Astrocyte of the spinal cord (primary cell): ENCODE measurements around the gene KANSL3.

Experiments
- DNase-seq: peaks from one replicate; pipeline ENCODE4 v3.0.0; 2011; ENCODE audit warnings: low read depth, low spot score
- H3K4me3 ChIP-seq: 2 replicates; pipeline ENCODE4 v1.5.1; 2011; ENCODE audit warnings: low read depth, mild to moderate bottlenecking, low read length, moderate library complexity
- in situ Hi-C: cut with HindIII; loops from 2 replicates; pipeline ENCODE4 v1.10.0; 2017; ENCODE audit warnings: low sequenced_read_pairs
- TF ChIP-seq, protein P1 (sequence below): IDR thresholded peaks from 2 replicates; pipeline ENCODE4 v1.5.1; 2012; ENCODE audit warnings: low read depth, mild to moderate bottlenecking, low read length, inconsistent platforms

The KANSL3 gene

DNA sequence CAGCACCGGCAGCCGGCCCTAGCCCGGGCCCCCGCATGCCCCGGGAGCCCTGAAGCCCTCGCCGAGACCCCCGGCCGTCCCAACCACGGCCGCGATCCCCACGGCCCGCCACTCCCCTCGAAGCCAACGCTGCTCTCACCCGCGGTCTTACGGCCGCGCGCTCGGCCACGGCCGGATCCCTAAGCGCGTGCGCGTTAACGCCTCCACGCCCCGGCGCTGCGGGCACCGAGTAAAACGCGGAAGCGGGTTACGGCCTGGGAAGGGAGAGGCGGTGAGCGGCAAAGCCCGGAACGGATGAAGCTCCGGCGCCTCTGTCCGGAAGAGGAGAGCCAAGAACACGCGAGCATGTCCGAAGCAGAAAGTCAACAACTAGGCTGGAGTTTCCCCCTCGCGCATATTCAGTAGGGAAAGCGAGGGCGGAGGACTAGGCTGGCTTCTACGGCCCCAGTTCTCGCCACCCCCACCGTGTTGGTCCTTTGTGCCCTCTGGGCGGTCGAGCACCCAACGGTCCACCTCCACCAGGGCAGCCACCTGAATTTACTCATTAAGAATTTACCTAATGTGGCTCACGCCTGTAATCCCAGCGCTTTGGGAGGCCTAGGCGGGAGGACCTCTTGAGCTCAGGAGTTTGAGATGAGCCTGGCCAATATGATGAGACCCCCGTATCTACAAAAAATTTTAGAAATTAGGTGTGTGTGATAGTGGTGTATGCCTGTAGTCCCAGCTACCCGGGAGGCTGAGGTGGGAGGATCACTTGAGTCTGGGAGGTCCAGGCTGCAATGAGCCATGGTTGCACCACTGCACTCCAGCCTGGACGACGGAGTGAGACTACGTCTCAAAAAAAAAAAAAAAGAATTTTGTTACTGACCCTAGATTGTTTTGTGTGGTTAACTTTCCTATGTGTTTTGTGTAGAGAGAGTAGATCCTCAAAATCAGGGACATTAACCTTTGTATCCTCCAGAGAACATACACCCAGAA is at the start of gene KANSL3:
Gene KANSL3, minus strand, starts transcription at position 169 of the 978 bp plus-strand sequence. CDS start 1,177 bp downstream, outside the sequence.
- TF ChIP-seq, protein P1, sequence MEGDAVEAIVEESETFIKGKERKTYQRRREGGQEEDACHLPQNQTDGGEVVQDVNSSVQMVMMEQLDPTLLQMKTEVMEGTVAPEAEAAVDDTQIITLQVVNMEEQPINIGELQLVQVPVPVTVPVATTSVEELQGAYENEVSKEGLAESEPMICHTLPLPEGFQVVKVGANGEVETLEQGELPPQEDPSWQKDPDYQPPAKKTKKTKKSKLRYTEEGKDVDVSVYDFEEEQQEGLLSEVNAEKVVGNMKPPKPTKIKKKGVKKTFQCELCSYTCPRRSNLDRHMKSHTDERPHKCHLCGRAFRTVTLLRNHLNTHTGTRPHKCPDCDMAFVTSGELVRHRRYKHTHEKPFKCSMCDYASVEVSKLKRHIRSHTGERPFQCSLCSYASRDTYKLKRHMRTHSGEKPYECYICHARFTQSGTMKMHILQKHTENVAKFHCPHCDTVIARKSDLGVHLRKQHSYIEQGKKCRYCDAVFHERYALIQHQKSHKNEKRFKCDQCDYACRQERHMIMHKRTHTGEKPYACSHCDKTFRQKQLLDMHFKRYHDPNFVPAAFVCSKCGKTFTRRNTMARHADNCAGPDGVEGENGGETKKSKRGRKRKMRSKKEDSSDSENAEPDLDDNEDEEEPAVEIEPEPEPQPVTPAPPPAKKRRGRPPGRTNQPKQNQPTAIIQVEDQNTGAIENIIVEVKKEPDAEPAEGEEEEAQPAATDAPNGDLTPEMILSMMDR: no peak
- DNase-seq: peak; percentile 96
- in situ Hi-C loops: no loop called here

DNA sequence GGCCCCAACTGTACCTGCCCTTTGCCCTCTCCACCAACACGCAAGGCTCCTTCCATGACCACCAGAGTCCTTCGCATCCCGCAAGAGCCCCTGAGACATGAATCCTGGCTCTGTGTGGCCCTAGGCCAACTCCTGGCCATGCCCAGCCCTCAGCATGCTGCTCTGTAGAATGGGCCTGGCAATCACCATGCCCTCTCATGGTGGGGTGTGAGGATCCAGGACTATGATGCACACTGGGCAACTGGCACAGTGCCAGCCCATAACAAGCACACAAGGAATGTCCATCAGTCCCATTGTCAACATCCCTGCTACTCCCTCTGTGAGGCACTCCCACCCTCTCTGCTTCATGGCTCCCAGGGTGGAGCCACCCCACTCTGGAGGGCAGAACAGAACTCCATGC is 49.2 kb upstream of the KANSL3 start:
- H3K4me3 ChIP-seq: no peak overlapping the region
- no peak for DNase-seq
- in situ Hi-C loops: loop anchor here (25.0 kb wide), 1 partner anchor 125 kb away; the partner anchor contains the start of gene CNNM3
- TF ChIP-seq, protein P1: no peak

More for the DNA sequence above, at the start of gene KANSL3:
- H3K4me3 ChIP-seq: peak within 1 kb of the TSS; percentile 62

DNA sequence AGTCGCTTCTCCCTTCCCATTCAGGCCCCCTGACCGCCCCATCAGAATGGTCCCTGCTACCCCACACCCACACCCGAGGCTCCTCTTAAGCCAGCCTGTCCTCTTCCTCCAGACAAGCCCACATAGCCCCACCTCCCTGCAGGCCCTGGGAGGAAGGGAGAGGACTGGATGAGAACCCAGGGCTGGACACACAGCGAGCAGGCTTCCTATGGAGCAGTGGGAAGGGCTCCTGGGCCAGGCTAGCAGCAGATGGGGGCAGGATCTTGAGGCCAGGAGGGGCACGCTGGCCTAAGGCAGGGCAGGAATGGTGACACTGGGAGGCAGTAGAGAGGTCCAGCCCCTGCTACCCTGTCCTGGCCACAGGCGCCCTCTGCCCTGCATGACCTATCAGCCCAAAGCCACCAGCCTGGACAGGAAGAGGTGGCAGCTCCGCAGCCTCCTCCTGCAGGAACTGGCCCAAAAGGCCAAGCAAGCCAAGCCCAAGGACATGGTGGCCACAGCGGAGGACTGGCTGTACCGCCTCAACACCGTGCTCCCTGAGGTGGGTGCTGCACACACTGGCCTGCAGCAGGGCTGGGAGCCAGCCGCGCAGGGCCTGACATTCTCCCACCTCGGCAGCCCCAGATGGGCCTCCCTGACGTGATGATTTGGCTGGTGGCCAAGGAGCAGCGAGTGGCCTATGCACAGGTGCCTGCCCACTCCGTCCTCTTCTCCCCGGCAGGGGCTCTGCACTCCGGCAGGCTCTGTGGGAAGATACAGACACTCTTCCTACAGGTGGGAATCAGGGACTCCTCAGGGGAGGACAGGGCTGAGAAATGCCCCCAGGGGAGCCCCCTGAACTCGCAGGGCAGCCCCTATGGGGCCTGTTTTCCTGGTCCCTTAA is 47.7 kb upstream of the KANSL3 start:
- TF ChIP-seq, protein P1: no peak
- no peak overlapping the region for H3K4me3 ChIP-seq
- in situ Hi-C loops: loop anchor here (25.0 kb wide), 1 partner anchor 126 kb away; the partner anchor contains the start of gene CNNM3
- peak; percentile 25 for DNase-seq

GRCh38 chr2:96684883-96685576 is 46.9 kb upstream of the KANSL3 start:
- TF ChIP-seq, protein P1: no peak
- no peak overlapping the region for H3K4me3 ChIP-seq
- DNase-seq: no peak
- in situ Hi-C loops: loop anchor here (25.0 kb wide), 1 partner anchor 127 kb away; the partner anchor contains the start of gene CNNM3

DNA sequence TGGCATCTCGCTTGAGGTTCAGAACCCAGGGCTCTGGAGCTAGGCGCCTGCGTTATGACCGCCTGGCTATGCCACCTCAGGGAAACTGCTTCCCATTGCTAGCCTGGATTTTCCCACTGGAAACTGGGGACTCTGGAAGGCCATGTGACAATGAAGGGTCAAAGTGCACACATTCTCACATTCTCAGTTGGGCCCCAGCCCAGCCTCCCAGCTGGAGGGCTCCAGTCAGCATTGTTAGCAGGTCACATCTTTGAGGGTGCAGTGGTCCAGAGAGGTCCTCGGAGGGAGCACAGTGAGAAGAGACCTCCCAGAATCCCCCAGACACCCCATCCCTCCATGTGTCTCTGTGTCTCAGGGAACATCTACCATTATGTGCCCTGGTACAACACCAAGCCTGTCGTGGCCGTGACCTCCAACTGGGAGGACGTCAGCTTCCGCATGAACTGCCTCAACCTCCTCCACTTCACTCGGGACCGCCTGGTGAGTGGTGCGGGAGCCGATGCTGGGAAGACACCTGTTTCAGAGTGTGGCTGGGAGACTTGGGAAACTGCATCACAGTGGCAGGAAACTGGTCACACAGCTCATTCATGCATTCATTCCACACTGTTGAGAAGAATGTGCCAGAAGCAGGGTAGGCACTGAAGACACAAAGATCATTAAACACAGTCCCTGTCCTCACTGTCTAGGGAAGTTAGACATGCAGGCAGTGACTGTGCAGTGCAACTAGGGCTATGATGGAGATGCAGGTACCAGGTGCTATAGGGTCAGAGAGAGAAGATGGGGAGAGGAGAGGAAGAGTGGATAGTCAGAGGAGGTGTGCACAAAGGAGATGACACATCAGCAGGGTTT is 46.1 kb upstream of the KANSL3 start:
- in situ Hi-C loops: loop anchor here (25.0 kb wide), 1 partner anchor 128 kb away; the partner anchor contains the start of gene CNNM3
- TF ChIP-seq, protein P1: no peak
- DNase-seq: no peak

More for the DNA sequence above, 46.1 kb upstream of the KANSL3 start:
- H3K4me3 ChIP-seq: no peak overlapping the region
